Measurements from ENCODE around the gene DAGLA. TPM values are rescaled to one million over a fixed set of nuclear protein-coding genes. Genes with fewer than 3 reads are reported as not detected.

Gene DAGLA
- total RNA-seq, 1 experiment from 2014 or later, result 0.52 TPM

DNA sequence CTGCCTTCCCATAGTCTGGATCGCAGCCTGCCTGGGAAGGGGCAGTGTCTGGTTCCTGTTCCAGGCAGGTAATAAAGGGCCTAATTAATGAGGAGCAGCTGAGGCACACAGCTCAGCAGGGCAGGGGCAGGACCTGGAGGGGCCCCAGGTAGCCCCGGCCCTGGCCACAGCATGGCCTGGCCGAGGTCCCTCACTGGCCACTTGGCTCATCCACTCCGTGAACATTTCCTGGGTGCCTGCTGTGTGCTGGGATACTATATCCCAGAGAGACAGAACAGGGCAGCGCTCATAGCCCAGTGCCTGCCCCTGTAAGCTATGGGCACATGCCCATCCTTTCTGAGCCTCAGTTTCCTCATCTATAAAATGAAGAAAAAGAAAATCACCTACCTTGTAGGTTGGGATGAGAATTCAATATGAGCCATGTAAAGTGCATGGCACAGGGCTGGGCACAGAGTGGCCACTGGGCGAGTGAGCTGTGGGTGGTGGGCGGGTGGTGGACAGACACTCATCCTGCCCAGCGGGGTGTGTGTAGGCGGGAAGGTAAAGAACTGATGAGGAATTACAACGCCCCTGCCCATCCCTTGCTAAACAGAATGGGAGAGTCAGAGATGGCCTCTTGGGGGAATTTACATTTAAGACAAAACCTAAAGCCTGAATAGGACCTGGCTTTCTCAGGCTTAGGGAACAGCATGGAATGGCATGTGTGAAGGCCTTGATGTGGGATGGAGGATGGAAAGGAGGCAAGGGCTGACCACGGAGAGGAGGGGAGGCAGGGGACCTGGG is 81.4 kb downstream of the DAGLA start:
- no peak for DNase-seq (ENCODE audit: extremely low read depth, low read depth)

DNA sequence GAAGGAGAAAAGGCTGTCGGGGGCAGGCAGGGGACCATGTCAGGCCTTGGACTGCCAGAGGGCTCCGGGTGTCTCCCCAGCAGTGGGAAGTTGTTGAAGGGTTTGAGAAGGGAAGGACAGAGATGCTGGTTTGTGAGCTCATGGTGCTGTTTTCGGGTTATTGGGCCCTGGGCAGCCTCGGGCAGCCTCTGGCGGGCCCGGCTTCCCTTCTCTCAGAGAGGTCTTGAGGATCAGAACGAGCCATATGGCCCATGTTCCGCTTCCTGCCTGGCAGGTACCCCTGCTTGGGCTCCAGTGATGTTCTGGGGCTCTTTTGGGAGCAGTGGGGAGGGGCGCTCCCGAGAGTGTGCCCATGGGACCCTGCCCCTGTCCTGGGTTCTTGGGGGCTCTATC is 82.0 kb downstream of the DAGLA start:
- no peak for DNase-seq (ENCODE audit: extremely low read depth, low read depth)

DNA sequence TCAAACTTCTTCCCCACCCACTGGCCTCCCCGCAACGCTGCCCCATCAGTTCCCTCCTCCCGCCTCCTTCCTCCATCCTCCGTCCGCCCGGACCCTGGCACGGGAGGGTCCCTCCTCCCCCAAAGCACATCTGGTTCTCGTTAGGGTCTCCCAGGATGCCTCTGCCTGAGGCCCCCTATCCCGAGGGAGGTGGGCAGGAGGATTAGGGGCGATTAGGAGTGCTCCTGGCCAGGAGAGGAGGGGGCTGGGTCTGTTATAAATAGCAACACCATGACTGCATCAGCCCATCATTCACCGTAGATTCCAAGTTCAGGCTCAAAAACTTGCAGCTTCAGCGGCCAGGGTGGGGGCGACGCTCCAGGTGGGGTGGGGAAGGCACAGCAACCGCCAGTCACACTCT is 82.6 kb downstream of the DAGLA start:
- DNase-seq (ENCODE audit: extremely low read depth, low read depth), result no peak

DNA sequence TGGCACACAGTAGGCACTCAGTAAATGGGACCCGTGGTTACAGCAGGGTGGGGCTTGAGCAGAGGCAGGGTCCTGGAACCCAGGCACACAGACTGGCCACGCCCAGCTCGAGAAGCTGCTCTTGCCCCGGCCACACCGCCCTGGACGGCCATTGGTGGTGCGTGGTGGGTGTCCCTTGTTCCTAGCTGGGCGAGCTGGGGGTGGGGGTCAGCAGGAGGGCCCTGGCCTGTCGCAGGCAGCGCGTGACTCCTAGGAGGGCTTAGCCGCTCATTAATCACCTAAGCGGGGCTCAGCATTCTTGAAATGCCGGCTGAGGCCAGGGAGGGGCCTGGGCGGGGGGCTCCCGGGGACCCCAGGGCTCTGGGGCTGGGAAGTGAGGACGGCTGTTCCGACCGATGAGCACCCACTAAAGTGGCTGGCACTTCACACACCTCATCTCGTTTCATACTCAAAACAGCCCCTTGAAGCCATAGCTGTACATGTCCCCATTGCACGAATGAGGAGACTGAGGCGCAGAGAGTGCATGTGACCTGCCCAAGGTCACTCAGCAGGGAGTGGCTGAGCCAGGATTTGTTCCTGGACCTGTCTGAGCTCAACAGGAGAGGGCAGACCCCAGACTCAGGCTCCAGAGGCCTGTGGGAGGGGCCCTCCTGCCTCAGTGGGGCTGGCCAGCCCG is 83.9 kb downstream of the DAGLA start:
- DNase-seq (ENCODE audit: extremely low read depth, low read depth), result no peak

DNA sequence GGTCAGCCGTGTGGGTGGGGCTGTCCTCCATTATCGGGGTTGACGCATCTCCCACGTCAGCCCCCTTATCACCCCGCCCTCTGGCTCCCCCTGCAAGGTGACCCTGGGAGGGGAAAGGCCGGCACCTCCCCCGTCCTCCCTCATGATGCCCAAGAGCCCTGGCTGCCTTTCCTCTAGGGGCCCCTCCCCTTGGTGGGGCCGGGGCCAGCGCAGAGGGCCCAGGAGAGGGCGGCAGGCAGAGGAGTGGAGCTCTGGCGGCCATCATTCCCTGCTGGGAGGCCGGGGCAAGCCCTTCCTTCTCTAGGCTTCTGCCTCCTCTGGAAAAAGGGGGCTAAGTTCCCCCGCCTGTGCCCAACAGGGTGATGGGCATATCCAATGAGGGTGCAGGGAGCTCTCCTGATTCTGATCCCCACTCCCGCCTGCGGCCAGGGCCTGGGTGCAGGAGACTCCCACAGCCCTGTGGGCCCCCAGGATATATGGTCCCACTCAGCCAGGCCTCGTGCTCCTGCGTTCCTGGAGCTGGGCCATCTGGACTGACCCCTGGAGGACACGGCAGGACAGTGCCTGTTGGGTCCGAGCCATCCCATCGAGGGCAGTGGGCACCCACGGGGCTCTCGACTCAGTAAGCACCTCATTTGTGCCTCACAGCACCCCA is 84.5 kb downstream of the DAGLA start:
- no peak for DNase-seq (ENCODE audit: extremely low read depth, low read depth)

DNA sequence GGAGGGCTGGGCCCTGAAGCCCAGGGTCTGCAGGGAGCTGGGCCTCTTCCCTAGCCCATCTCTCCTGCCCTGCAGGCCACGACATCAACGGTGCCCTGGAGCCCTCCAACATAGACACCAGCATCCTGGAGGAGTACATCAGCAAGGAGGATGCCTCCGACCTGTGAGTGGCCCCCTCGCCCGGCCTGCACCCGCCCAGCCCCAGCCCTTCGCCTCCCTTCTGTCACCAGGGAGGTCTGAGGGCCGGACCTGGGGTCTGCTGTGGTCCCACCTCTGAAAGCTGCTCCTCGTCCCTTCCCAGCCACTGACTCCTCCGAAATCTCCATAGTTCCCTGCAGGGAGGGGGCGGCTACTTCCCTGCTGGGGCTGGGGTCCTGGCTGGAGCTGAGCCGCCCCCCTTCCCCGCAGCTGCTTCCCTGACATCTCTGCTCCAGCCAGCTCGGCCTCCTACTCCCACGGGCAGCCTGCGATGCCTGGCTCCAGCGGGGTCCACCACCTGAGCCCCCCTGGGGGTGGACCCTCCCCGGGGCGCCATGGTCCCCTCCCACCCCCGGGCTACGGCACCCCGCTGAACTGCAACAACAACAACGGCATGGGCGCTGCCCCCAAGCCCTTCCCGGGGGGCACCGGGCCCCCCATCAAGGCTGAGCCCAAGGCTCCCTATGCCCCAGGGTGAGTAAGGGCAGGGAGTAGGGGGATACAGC is 85.5 kb downstream of the DAGLA start:
- no peak for DNase-seq (ENCODE audit: extremely low read depth, low read depth)

DNA sequence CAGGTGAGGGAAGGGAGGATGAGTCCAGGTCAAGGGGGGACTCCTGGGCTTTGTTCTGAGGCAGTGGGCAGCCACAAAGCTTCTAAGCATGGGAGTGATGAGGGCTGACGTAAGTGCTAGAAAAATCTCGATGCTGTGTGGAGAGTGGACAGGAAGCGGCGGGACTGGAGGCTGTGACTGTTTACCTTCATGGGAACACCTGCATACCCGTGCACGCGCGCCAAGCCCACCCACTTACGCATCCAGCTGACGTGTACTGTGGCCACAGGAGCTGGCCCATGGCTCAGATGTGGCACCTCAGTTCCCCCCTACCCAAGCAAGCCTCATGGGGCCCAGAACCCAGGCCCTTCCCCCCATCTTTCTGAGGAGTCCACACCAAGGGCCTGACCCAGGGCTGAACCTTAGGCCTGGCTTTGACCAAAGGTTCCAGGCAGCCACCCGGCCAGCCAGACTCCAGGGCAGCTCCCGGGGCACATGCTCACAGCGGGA is 86.2 kb downstream of the DAGLA start:
- DNase-seq (ENCODE audit: extremely low read depth, low read depth), result no peak

DNA sequence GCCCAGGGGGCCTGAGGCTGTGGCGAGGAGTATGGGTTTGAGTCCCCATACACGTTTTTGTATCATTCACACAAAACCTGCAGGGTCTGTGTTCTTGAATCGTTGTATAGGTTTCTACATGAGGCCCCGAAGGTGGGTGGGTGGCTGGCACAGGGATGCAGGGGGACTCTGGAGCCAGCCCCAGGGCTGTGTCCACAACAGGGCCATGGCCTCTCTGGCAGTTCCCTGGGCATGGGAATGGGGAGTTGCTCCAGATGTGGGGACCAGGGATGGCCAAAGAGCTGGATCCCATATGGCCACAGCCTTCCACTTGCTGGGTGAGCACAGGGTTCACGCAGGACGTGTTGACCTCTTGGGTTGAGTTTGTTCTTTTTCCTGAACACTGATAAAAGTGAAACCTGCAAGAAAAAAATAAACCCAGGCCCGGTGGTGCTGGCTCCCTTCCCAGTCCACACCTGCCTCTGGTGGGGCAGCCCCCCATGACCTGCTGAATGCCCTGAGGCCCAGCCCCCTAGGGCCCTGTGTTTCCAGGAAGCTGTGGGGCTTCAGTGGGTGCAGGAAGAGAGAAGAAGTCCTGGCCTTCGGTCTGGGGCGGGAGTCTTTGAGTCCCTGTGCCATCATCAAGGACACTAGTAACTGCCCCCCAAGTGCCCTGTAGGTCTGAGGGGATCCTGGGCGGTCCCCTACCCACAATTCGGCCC is 88.3 kb downstream of the DAGLA start:
- DNase-seq (ENCODE audit: extremely low read depth, low read depth), result no peak

DNA sequence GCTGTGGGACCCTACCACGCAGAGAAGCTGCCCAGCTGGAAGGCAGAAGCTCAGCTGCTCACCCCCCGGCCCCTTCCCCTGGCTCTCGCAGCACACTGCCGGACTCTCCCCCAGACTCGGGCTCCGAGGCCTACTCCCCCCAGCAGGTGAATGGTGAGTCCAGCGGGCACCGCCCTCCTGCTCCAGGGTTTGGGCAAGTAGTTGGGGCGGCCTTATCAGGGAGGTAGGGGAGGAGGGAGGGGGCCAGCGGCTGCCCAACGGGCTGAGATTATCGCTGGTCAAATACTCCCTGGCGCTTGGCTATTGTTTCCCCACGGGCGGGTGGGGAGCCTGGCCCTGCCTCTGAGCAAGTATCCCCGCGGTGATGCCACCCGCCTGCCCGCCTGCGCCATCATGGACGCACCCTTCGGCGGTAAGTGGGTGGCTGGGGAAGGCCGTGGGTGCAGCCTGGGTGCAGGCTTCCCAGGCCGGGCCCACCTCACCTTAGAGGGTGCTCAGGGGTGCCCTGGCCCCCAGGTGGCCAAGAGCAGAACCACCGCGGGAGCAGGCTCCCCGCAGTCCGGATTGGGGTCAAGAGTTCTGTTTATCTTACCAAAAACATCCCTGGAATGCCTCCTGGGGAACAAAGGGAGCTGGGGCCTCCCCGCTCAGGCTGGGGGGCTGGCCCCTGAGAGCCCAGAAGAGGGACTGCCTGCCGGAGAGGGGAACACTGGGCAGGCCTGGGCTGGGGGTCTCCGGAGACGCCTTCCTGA is 89.2 kb downstream of the DAGLA start:
- DNase-seq (ENCODE audit: extremely low read depth, low read depth), result no peak

DNA sequence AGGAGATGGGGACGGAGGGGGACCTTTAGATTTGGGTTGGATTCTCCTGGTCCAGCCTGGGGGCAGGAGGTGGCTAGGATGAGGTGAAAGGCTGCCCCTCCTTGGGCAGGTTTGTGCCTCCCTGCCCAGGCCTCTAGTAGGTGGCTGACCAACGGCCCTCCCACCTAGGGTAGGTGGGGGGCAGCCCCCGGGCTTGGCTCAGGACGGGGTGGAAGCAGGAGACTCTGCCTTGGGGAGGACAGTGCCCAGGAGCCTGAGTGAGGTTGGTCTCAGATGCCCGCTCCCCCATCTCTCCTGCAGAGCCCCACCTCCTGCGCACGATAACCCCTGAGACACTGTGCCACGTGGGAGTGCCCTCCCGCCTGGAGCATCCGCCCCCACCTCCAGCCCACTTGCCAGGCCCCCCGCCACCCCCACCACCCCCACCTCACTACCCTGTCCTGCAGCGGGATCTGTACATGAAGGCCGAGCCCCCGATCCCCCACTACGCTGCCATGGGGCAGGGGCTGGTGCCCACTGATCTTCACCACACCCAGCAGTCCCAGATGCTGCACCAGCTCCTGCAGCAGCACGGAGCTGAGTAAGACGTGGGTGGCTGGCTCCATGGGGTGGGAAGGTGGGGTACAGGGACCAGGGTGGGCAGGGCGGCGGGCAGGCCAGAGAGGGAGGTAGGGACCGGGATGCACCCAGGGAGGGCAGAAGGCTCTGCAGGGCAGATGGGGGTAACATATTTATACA is 89.9 kb downstream of the DAGLA start:
- no peak for DNase-seq (ENCODE audit: extremely low read depth, low read depth)

DNA sequence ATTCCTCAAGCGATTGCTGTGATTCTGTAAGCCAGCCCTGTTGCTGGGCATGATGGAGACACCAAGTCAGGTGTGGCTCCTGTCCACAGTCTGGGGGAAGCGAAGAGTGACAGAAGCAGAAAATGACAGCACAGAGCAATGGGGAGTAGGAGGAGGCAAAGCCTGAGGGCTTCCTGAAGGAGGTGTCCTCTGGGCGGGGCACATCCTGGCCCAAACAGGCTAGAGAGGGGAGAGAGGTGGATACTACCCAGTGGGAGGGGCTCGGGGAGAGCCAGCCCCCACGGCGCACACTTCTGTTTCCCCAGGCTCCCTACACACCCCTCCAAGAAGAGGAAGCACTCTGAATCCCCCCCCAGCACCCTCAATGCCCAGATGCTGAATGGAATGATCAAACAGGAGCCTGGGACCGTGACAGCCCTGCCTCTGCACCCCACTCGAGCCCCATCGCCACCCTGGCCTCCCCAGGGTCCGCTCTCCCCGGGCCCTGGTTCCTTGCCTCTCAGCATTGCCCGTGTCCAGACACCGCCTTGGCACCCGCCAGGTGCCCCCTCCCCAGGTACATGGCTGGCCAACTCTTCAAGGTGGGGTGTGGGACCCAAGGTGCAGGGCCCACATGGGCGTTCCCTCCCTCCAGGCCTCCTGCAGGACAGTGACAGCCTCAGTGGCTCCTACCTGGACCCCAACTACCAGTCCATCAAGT is 91.2 kb downstream of the DAGLA start:
- DNase-seq (ENCODE audit: extremely low read depth, low read depth), result no peak

DNA sequence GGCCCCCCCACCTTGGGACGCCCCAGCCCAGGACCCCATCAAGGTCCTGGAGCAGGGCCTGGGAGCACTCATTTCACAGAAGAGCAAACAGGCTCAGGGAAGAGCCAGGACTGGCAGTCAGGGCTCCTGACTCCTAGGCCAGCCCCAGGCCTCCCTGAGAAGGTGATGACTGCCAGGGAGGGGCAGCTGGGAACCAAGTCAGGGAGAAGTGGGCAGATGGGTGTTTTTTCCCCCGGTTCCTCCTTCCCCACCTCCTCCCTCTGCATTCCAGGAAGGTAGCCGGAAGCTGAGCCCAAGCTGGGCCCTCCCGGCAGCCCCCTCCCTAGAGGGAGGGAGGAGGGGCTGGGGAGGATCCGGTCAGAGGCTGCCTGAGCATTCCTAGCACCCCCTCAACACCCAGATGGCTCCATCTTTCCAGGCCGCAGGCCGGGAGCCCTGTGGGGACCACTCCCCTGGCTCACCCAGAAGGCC is 91.8 kb downstream of the DAGLA start:
- no peak for DNase-seq (ENCODE audit: extremely low read depth, low read depth)

DNA sequence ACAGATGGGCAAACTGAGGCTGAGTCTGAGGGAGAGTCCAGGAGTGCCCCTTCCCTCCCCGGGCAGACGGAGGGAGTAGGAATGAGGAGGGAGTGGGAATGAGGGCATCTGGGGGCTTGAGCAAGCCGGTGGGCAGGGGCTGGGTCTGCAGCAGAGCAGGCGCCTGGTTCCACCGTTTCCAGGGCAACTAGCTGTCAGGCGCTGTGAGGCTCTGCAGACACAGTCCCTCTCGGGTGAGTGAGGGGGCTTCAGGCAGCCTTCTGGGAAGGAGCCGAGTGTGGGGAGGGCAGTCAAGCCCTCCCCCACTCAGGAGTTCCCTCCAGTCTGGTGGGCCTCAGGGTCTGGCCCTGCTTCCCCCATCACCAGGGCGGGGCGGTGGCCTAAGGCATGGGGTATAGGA is 93.2 kb downstream of the DAGLA start:
- DNase-seq (ENCODE audit: extremely low read depth, low read depth), result no peak

DNA sequence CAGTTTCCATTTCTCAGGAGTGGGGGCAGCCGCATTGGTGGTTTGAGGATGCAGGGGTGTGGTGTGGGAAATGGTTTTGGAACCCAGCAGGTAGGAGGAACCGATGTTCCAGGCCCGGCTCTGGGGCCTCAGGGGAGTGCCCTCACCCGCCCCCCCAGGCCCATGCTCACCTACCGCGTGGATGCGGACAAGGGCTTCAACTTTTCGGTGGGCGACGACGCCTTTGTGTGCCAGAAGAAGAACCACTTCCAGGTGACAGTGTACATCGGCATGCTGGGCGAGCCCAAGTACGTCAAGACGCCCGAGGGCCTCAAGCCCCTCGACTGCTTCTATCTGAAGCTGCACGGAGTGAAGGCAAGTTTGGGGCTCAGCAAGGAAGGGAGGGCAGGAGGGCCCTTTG is 93.6 kb downstream of the DAGLA start:
- DNase-seq (ENCODE audit: extremely low read depth, low read depth), result no peak

DNA sequence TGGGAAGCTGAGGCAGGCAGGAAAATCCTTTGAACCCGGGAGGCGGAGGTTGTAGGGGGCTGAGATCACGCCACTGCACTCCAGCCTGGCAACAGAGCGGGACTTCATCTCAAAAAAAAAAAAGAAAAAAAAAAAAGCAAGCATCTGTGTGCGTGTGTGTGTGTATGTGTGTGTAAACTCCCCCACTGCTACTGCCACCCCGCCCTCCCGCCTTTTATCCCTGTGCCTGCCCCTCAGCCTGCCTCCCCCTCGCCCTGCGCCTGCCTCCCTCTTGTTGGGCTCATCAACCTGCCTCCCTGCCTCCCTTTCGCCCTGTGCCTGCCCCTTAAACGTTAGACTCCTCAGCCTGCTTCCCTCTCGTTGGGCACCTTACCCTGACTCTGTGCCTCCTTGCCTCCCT is 94.2 kb downstream of the DAGLA start:
- no peak for DNase-seq (ENCODE audit: extremely low read depth, low read depth)

DNA sequence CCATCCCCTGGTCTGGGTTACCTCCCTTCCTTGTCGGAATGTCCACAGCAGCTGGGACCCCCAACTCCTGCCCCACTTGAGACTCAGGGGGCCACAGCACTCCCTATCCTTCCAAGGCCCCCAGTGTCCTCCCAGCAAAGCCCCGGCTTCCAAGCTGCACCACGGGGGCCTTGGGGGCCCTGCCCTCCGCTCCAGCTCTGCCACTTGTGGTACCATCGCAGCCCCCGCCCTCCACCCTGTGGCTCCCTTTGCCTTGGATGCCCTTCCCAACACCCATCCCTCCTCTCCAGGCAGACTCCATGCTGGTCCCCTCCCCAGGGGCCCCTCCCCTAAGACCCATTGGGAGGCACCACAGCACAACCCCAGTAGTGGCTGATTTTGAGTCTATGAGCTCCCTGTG is 94.9 kb downstream of the DAGLA start:
- DNase-seq (ENCODE audit: extremely low read depth, low read depth), result no peak

DNA sequence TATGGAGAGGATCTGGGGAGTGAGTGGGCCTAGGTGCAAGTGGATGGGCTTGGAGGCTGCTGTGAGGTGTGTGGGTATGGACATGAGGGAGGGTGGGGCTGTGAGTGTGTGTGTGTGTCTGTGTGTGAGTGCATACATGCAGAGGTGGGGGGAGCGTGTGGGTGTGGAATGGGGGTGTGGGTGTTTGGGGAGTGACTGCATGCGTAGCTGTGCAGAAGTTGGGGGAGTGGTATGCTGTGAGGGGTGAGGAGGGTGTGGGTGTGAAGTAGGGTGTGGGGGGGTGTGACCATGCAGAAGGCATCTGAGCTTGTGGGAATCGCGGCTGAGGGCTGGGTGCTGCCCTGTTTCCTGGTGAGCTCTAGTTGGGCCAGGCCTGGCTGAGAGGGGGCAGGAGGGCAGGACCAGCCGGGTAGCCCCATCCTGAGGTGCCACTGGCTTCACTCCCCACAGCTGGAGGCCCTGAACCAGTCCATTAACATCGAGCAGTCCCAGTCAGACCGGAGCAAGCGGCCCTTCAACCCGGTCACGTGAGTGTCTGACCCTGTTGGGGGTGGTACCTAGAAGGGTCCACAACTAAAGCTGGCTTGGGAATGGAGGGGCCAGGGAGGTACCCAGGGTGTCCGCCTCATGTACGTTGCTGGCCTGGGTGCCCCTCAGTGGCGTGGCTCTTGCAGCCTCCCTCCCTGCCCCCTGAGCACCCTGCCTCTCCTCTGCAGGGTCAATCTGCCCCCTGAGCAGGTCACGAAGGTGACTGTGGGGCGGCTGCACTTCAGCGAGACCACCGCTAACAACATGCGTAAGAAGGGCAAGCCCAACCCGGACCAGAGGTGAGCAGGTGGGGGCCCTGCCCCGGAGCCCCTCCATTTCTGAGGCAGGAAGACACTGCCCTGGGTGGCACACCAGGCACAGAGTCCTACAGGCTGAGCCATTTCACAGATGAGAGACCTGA is 95.7 kb downstream of the DAGLA start:
- DNase-seq (ENCODE audit: extremely low read depth, low read depth), result no peak

Data from NCI-H460 (cell line).